CD4-positive, alpha-beta memory T cell (primary cell): ENCODE results near the gene TRIL. TPM values are rescaled to one million over a fixed set of nuclear protein-coding genes. Genes with fewer than 3 reads are reported as not detected.

Source experiments
- CTCF ChIA-PET: fragments of 350-600 bp; sonication (Branson Sonifier 250); formaldehyde crosslinking; loops from one replicate; lab custom pipeline; 2021; ENCODE audit warnings: inconsistent platforms; ENCODE audit not compliant: partially characterized antibody; lab: Charles Lee
- POLR2A ChIA-PET: fragments of 350-600 bp; sonication (Branson Sonifier 250); formaldehyde crosslinking; loops from one replicate; lab custom pipeline; 2021; ENCODE audit not compliant: partially characterized antibody; lab: Charles Lee
- DNase-seq, 5 donors: peaks; one replicate each; pipeline versions ENCODE4 v3.0.0 to v3.0.0-alpha.2; 2020 to 2022; ENCODE audit warnings: mixed read lengths in 1 of 5
- H3K27ac ChIP-seq: one replicate; pipeline ENCODE4 v1.7.0; 2013; ENCODE audit warnings: low read depth, low read length
- H3K27me3 ChIP-seq: 2 replicates; pipeline ENCODE4 v1.7.0; 2013; ENCODE audit warnings: mild to moderate bottlenecking, low read length, moderate library complexity; ENCODE audit not compliant: insufficient read depth
- H3K36me3 ChIP-seq: 2 replicates; pipeline ENCODE4 v1.7.0; 2013; ENCODE audit warnings: mild to moderate bottlenecking, low read length, moderate library complexity; ENCODE audit not compliant: insufficient read depth
- H3K4me1 ChIP-seq: 2 replicates; pipeline ENCODE4 v1.7.0; 2013; ENCODE audit warnings: mild to moderate bottlenecking, low read length, moderate library complexity; ENCODE audit not compliant: insufficient read depth
- H3K4me3 ChIP-seq, 2 donors: one replicate each; pipeline ENCODE4 v1.7.0; 2013; ENCODE audit warnings: low read length in 2 of 2, mild to moderate bottlenecking in 1 of 2
- H3K9me3 ChIP-seq, 2 donors: one replicate each; pipeline ENCODE4 v1.7.0; 2013; ENCODE audit warnings: low read length in 2 of 2, control low read depth in 1 of 2; ENCODE audit not compliant: control insufficient read depth in 1 of 2
- H3K27ac Mint-ChIP-seq, 7 donors: one replicate each; pipeline ENCODE4 v1.8.0; 2020 to 2021; ENCODE audit warnings: mixed read lengths in 7 of 7, mild to moderate bottlenecking in 6 of 7, inconsistent platforms in 3 of 7, moderate library complexity in 3 of 7
- H3K27me3 Mint-ChIP-seq, 2 donors: one replicate each; pipeline ENCODE4 v1.8.0; 2020 to 2021; ENCODE audit warnings: mixed read lengths in 2 of 2
- H3K36me3 Mint-ChIP-seq, 2 donors: one replicate each; pipeline ENCODE4 v1.8.0; 2020 to 2021; ENCODE audit warnings: mixed read lengths in 2 of 2, inconsistent platforms in 1 of 2, mild to moderate bottlenecking in 1 of 2
- H3K4me1 Mint-ChIP-seq, 4 donors: one replicate each; pipeline ENCODE4 v1.8.0; 2020 to 2021; ENCODE audit warnings: mixed read lengths in 4 of 4, mild to moderate bottlenecking in 1 of 4
- H3K4me3 Mint-ChIP-seq, 8 donors: one replicate each; pipeline ENCODE4 v1.8.0; 2020 to 2021; ENCODE audit warnings: mixed read lengths in 8 of 8, mild to moderate bottlenecking in 7 of 8, moderate library complexity in 6 of 8, inconsistent platforms in 3 of 8
- H3K9me3 Mint-ChIP-seq, 8 donors: one replicate each; pipeline ENCODE4 v1.8.0; 2020 to 2021; ENCODE audit warnings: mixed read lengths in 8 of 8, mild to moderate bottlenecking in 5 of 8, inconsistent platforms in 3 of 8, moderate library complexity in 1 of 8
- intact Hi-C: fragments of 100-400 bp; cut with micrococcal nuclease; formaldehyde crosslinking; loops from one replicate; pipeline ENCODE4 v1.15.1; 2023
- polyA plus RNA-seq, 2 donors: library from polyadenylated mRNA; unstranded; fragments of 300-500 nt; fragmentation: Illumina TruSeq; gene quantifications; one replicate each; pipeline ENCODE4 v1.2.3, GENCODE V29; 2021
- total RNA-seq, 2 experiments: library from RNA; stranded (reverse); gene quantifications; one replicate each; pipeline ENCODE4 v1.2.3, GENCODE V29; 2021

Gene TRIL
- total and polyA plus RNA-seq, 4 experiments from 2014 or later: not detected

- Histone ChIP-seq H3K4me3 (no peak overlapping the region), H3K27me3 (no peaks in the 10 kb centered on the region), H3K27ac (no peak overlapping the region), H3K4me1 (no peaks in the 10 kb centered on the region), H3K9me3 (no peaks in the 10 kb centered on the region), H3K36me3 (no peaks in the 10 kb centered on the region)
- Mint-ChIP-seq H3K36me3 (no peaks in the 10 kb centered on the region), H3K4me1 (no peaks in the 10 kb centered on the region), H3K27me3 (peaks cover 15 to 23% of the 10 kb centered on the region in 2 donors), H3K27ac (no peak overlapping the region), H3K9me3 (peaks cover 0 to 2% (median 0%) of the 10 kb centered on the region in 8 donors), H3K4me3 (no peak overlapping the region)
- DNase-seq: no peak
- POLR2A ChIA-PET: no interaction called here
- CTCF ChIA-PET: interaction anchor here (19.5 kb wide), 1 partner anchor 17 kb away, joined by 212 read pairs; no protein-coding TSS in a partner anchor
- intact Hi-C loops: no loop called here
These were observed 17.3 kb downstream of the TRIL start for GRCh38 chr7:28940741-28941384.

DNA sequence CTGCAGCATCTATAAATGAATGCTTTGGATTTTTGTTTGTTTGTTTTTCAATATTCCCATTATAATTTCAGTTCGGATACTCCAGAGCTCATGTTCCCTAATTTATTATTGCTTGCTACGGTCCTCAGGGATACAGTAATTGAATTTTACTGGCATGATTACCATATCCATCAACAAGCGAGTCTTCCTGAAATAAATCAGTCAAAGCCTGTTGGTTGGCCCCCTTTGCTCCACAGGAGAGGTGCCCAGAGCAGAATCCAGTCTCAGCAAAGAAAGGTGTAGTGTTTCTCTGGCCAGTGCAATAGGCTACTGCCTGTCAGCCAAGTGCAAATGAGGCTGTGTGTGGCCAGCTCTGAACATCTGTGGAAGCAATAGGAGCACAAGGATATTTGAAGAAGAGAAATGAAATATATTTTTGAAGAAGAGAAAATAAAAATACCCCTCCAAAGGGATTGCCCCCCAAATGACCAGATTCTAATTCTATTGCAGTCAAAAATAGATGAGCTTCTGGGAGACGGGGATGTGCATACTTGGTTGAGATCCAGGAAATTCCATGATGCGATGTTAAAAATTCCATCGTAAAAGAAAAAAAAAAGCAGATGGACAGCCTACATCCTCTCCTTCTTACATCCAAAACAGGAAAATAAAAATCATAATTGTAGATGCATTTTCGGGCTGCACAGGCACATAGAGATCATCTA lies 18.1 kb downstream of the TRIL start:
- Histone ChIP-seq H3K36me3 (no peaks in the 10 kb centered on the region), H3K4me3 (no peak overlapping the region), H3K9me3 (no peaks in the 10 kb centered on the region), H3K27ac (no peak overlapping the region), H3K27me3 (no peaks in the 10 kb centered on the region), H3K4me1 (no peaks in the 10 kb centered on the region)
- H3K36me3 Mint-ChIP-seq: no peaks in the 10 kb centered on the region
- peaks cover 0 to 2% (median 0%) of the 10 kb centered on the region in 8 donors for H3K9me3 Mint-ChIP-seq
- H3K27me3 Mint-ChIP-seq: peaks cover 19 to 23% of the 10 kb centered on the region in 2 donors
- DNase-seq: no peak
- intact Hi-C loops: no loop called here
- H3K4me1 Mint-ChIP-seq: no peaks in the 10 kb centered on the region
- no peak overlapping the region for H3K27ac Mint-ChIP-seq
- ChIA-PET POLR2A (no interaction called here), CTCF (interaction anchor here (0.6 to 19.5 kb wide), 2 partner anchors 16 to 24 kb away, joined by 3 to 212 read pairs; no protein-coding TSS in a partner anchor)
- no peak overlapping the region for H3K4me3 Mint-ChIP-seq

GRCh38 chr7:28939367-28939766 lies 18.8 kb downstream of the TRIL start:
- H3K27me3 Mint-ChIP-seq: peaks cover 23 to 26% of the 10 kb centered on the region in 2 donors
- POLR2A ChIA-PET: no interaction called here

DNA sequence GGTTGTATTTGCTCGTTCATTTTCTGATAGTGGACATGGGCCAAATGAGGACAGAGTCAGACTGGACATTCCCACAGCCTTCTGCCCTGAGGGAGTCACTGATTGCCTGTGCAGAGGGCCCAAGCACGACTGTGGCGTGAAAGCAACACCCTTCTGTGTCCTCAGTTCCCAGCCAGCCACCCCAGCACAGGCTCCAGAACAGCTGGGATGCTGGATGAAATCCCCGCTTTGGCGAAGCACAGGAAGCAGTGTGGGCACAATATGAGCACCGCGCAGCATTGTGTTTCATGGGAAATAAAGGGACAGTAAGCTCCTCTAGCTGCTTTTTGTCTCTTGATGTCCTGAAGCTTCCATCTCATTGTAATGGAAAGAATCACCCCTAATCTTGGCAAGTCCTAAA lies 20.5 kb downstream of the TRIL start:
- Histone ChIP-seq H3K36me3 (no peaks in the 10 kb centered on the region), H3K27ac (no peak overlapping the region), H3K9me3 (no peaks in the 10 kb centered on the region), H3K4me1 (no peaks in the 10 kb centered on the region), H3K27me3 (no peaks in the 10 kb centered on the region), H3K4me3 (no peak overlapping the region)
- intact Hi-C loops: no loop called here
- H3K36me3 Mint-ChIP-seq: no peaks in the 10 kb centered on the region
- H3K4me3 Mint-ChIP-seq: no peak overlapping the region
- H3K27ac Mint-ChIP-seq: no peak overlapping the region
- peaks cover 0 to 2% (median 0%) of the 10 kb centered on the region in 8 donors for H3K9me3 Mint-ChIP-seq
- no peaks in the 10 kb centered on the region for H3K4me1 Mint-ChIP-seq
- POLR2A ChIA-PET: no interaction called here
- H3K27me3 Mint-ChIP-seq: peaks cover 30 to 34% of the 10 kb centered on the region in 2 donors
- CTCF ChIA-PET: interaction anchor here (19.5 kb wide), 1 partner anchor 13 kb away, joined by 212 read pairs; no protein-coding TSS in a partner anchor
- DNase-seq: no peak

More at GRCh38 chr7:28939367-28939766, 18.8 kb downstream of the TRIL start:
- Histone ChIP-seq H3K27ac (no peak overlapping the region), H3K4me3 (no peak overlapping the region), H3K4me1 (no peaks in the 10 kb centered on the region), H3K27me3 (no peaks in the 10 kb centered on the region), H3K9me3 (no peaks in the 10 kb centered on the region), H3K36me3 (no peaks in the 10 kb centered on the region)
- no peaks in the 10 kb centered on the region for H3K36me3 Mint-ChIP-seq
- no peak for DNase-seq
- no peak overlapping the region for H3K27ac Mint-ChIP-seq
- H3K4me1 Mint-ChIP-seq: no peaks in the 10 kb centered on the region
- H3K9me3 Mint-ChIP-seq: peaks cover 0 to 2% (median 0%) of the 10 kb centered on the region in 8 donors
- intact Hi-C loops: no loop called here
- CTCF ChIA-PET: interaction anchor here (19.5 kb wide), 1 partner anchor 15 kb away, joined by 212 read pairs; no protein-coding TSS in a partner anchor
- no peak overlapping the region for H3K4me3 Mint-ChIP-seq

DNA sequence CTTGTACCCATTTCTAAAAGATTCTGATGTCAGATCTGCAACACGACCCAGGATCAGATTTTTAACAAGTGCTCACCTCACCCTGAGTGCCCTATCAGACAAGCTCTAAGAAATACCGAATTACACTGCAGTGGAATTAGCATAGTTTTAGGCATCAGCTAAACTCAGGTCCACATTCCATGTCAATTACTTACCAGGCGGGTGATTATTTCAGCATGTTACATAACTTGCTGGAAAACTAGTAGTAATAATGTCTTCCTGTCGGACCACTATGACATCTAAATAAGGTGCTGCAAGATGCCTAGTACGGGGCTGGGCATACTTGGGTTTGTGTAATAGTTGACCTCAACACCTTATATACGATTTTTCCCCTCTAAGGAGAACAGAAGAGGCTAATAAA lies 21.0 kb downstream of the TRIL start:
- Mint-ChIP-seq H3K4me3 (no peak overlapping the region), H3K27me3 (peaks cover 35% of the 10 kb centered on the region in 2 donors), H3K27ac (no peak overlapping the region), H3K9me3 (peaks cover 0 to 2% (median 0%) of the 10 kb centered on the region in 8 donors), H3K4me1 (no peaks in the 10 kb centered on the region), H3K36me3 (no peaks in the 10 kb centered on the region)
- no peak overlapping the region for H3K4me3 ChIP-seq
- no peaks in the 10 kb centered on the region for H3K9me3 ChIP-seq
- intact Hi-C loops: no loop called here
- DNase-seq: no peak
- no peaks in the 10 kb centered on the region for H3K4me1 ChIP-seq
- ChIA-PET CTCF (interaction anchor here (19.5 kb wide), 1 partner anchor 13 kb away, joined by 212 read pairs; no protein-coding TSS in a partner anchor), POLR2A (no interaction called here)
- H3K27me3 ChIP-seq: no peaks in the 10 kb centered on the region
- no peak overlapping the region for H3K27ac ChIP-seq
- no peaks in the 10 kb centered on the region for H3K36me3 ChIP-seq

DNA sequence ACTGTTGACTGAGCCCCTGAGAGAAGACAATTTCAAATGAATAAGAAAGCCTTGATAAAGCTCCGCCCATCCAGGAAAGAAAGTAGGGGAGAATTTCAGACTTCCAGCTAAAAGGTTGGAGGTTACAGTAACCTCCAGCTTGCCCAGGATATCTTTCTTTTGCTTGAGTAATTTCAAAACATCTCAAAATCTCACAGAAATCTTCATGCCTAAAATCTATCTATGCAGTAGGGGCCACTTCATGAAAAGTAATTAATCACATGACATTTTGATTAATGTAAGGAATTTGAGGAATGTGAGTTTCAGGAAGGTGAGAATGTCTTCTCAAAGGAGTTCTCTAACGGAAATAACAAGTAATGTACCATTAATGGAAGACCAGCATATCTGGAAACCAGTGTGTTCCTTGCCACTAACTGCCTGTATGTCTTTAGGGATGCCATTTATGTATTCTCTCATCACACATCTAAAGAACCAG lies 24.2 kb downstream of the TRIL start:
- no peak overlapping the region for H3K27ac Mint-ChIP-seq
- H3K9me3 ChIP-seq: no peaks in the 10 kb centered on the region
- ChIA-PET CTCF (interaction anchor here (1.7 to 19.5 kb wide), 2 partner anchors 10 to 12 kb away, joined by 4 to 212 read pairs; no protein-coding TSS in a partner anchor), POLR2A (no interaction called here)
- no peak overlapping the region for H3K4me3 Mint-ChIP-seq
- H3K27me3 ChIP-seq: no peaks in the 10 kb centered on the region
- H3K27me3 Mint-ChIP-seq: peaks cover 30 to 35% of the 10 kb centered on the region in 2 donors
- H3K36me3 ChIP-seq: no peaks in the 10 kb centered on the region
- no peaks in the 10 kb centered on the region for H3K9me3 Mint-ChIP-seq
- intact Hi-C loops: no loop called here
- DNase-seq: no peak
- no peaks in the 10 kb centered on the region for H3K36me3 Mint-ChIP-seq
- no peaks in the 10 kb centered on the region for H3K4me1 Mint-ChIP-seq
- H3K4me1 ChIP-seq: no peaks in the 10 kb centered on the region
- no peak overlapping the region for H3K27ac ChIP-seq
- H3K4me3 ChIP-seq: no peak overlapping the region

DNA sequence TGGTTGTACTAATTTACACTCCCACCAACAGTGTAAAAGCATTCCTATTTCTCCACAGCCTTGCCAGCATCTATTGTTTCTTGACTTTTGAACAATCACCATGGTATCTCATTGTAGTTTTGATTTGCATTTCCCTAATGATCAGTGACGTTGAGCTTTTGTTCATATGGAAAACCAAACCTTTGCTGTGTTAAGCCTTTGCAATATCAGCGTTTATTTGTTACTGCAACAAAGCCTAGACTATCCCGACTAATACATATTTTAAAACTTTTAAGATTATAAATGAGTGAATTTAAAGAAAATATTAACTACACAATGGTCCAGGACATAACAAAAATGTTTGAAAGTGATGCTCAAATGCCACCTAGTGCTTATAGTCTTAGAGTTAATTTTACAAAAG lies 26.6 kb downstream of the TRIL start:
- H3K9me3 ChIP-seq: no peaks in the 10 kb centered on the region
- H3K27ac Mint-ChIP-seq: no peak overlapping the region
- H3K27me3 Mint-ChIP-seq: peaks cover 21 to 27% of the 10 kb centered on the region in 2 donors
- no peaks in the 10 kb centered on the region for H3K27me3 ChIP-seq
- no peak overlapping the region for H3K4me3 ChIP-seq
- peaks cover 7 to 15% (median 12%) of the 10 kb centered on the region in 4 donors for H3K4me1 Mint-ChIP-seq
- H3K36me3 ChIP-seq: no peaks in the 10 kb centered on the region
- H3K27ac ChIP-seq: no peak overlapping the region
- peaks cover 7% of the 10 kb centered on the region for H3K4me1 ChIP-seq
- no peak overlapping the region for H3K4me3 Mint-ChIP-seq
- POLR2A ChIA-PET: no interaction called here
- H3K9me3 Mint-ChIP-seq: no peaks in the 10 kb centered on the region
- H3K36me3 Mint-ChIP-seq: peaks cover 0 to 1% of the 10 kb centered on the region in 2 donors
- intact Hi-C loops: no loop called here
- DNase-seq: no peak
- CTCF ChIA-PET: interaction anchor here (19.5 kb wide), 1 partner anchor 7 kb away, joined by 212 read pairs; no protein-coding TSS in a partner anchor
